Peyer's patch (tissue), 4 donors: Measurements from ENCODE around the gene L3MBTL1.

Source experiments
- POLR2A ChIP-seq, 2 donors: fragments of 450-650 bp; IDR thresholded peaks; one replicate each; pipeline ENCODE4 v1.5.1; 2017; ENCODE audit warnings: antibody characterized with exemption in 2 of 2, mild to moderate bottlenecking in 2 of 2, moderate library complexity in 2 of 2
- TF ChIP-seq, protein P1 (sequence below), 6 experiments: fragments of 450-650 bp in 4 of 6; fragments of 200-600 bp in 2 of 6; sonication (generic) in 1 of 6; IDR thresholded peaks; one replicate each; pipeline ENCODE4 v1.5.1; 2017 to 2019; ENCODE audit warnings: antibody characterized with exemption in 6 of 6, mild to moderate bottlenecking in 3 of 6, moderate library complexity in 1 of 6

DNA sequence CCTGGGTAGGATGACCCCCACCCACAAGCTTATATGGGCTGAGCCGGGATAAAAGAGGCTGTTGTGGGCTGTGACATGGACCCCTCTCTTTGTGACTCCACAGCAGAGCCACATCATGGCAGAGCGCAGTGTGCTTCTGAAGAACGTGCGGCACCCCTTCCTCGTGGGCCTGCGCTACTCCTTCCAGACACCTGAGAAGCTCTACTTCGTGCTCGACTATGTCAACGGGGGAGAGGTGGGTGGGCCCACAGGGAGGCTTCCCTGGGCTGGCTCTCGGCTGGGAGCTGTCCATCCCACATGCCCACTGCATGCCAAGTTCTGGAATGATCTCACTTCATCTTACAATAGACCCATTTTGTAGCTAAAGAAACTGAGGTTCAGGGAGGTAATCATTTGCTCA, 61.8 kb downstream of the L3MBTL1 start:
- TF ChIP-seq, protein P1, sequence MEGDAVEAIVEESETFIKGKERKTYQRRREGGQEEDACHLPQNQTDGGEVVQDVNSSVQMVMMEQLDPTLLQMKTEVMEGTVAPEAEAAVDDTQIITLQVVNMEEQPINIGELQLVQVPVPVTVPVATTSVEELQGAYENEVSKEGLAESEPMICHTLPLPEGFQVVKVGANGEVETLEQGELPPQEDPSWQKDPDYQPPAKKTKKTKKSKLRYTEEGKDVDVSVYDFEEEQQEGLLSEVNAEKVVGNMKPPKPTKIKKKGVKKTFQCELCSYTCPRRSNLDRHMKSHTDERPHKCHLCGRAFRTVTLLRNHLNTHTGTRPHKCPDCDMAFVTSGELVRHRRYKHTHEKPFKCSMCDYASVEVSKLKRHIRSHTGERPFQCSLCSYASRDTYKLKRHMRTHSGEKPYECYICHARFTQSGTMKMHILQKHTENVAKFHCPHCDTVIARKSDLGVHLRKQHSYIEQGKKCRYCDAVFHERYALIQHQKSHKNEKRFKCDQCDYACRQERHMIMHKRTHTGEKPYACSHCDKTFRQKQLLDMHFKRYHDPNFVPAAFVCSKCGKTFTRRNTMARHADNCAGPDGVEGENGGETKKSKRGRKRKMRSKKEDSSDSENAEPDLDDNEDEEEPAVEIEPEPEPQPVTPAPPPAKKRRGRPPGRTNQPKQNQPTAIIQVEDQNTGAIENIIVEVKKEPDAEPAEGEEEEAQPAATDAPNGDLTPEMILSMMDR (IDR thresholded peaks at IDR 0.05): no peak
- no peak for TF ChIP-seq POLR2A (IDR thresholded peaks at IDR 0.05)
